Uterus (tissue), 2 donors: ENCODE measurements around the gene PCDHGA5.
"Not testable (repeated sequence)": the region's sequence is repeated elsewhere in the genome, so short reads cannot be mapped to it uniquely, and the experiment has no call there.

ENCODE experiments used
- CTCF ChIP-seq, 4 experiments: fragments of 200-600 bp in 2 of 4; fragments of 450-650 bp in 2 of 4; sonication (generic) in 2 of 4; IDR thresholded peaks; one replicate each; pipeline ENCODE4 v1.5.1; 2016 to 2019; ENCODE audit warnings: antibody characterized with exemption in 4 of 4, mild to moderate bottlenecking in 2 of 4, moderate library complexity in 1 of 4
- POLR2A ChIP-seq, 2 donors: fragments of 450-650 bp; IDR thresholded peaks; one replicate each; pipeline ENCODE4 v1.6.1; 2016; ENCODE audit warnings: antibody characterized with exemption in 2 of 2, mild to moderate bottlenecking in 1 of 2, moderate library complexity in 1 of 2

GRCh38 chr5:141375444-141376155, 11.6 kb downstream of the PCDHGA5 start:
- TF ChIP-seq POLR2A, CTCF (IDR thresholded peaks at IDR 0.05): not testable (repeated sequence)
